GM10847 (cell line): ENCODE results near the gene CHODL.

ENCODE experiments used
- POLR2A ChIP-seq: IDR thresholded peaks from 2 replicates; pipeline ENCODE4 v1.6.1; 2011; ENCODE audit not compliant: insufficient read length; ENCODE audit errors: extremely low read depth

CHODL gene, protein sequence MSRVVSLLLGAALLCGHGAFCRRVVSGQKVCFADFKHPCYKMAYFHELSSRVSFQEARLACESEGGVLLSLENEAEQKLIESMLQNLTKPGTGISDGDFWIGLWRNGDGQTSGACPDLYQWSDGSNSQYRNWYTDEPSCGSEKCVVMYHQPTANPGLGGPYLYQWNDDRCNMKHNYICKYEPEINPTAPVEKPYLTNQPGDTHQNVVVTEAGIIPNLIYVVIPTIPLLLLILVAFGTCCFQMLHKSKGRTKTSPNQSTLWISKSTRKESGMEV

DNA sequence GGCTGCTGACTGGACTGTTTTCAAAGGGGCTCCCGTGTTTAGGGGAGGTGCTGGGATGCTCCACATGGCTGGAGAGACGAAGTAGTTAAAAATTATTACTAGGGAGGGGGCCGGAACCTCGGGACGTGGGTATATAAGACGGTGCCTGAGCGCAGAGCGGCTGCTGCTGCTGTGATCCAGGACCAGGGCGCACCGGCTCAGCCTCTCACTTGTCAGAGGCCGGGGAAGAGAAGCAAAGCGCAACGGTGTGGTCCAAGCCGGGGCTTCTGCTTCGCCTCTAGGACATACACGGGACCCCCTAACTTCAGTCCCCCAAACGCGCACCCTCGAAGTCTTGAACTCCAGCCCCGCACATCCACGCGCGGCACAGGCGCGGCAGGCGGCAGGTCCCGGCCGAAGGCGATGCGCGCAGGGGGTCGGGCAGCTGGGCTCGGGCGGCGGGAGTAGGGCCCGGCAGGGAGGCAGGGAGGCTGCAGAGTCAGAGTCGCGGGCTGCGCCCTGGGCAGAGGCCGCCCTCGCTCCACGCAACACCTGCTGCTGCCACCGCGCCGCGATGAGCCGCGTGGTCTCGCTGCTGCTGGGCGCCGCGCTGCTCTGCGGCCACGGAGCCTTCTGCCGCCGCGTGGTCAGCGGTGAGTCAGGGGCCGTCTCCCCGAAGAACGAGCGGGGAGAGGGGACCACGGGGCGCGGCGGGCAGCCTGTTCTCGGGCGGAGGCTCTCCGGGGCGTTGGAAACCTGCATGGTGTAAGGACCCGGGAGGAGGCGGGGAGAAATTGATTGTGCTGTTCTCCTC, at the start of gene CHODL:
Gene CHODL (plus strand): TSS at position 163 of the 793 bp plus-strand sequence. CDS start 391 bp downstream, at position 554.
- TF ChIP-seq POLR2A = no peak

DNA sequence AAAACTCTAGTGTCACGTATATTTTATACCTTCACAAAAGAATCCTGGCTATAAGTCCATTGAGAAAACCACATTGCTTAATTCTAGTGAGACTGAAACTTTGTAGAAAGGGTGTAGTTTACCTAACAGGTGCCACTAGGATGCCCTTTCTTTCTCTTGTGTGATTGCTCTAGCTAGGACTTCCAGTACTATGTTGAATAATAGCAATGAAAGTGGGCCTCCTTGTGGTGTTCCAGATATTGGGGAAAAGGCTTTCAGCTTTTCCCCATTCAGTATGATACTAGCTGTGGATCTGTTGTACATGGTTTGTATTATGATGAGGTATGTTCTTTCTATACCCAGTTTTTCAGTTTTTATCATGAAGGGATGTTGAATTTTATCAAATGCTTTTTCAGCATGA, 39.7 kb upstream of the CHODL start:
- no peak for TF ChIP-seq POLR2A

DNA sequence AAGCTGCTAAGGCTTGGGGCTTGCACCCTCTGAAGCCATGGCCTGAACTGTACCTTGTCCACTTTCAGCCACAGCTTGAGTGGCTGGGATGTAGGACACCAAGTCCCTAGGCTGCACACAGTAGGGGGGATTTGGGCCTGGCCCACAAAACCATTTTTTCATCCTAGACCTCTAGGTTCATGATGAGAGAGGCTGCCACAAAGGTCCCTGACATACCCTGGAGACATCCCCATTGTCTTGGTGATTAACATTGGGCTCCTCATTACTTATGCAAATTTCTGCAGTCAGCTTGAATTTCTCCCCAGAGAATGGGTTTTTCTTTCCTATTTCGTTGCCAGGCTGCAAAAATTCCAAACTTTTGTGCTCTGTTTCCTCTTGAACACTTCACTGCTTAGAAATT, 26.3 kb upstream of the CHODL start:
- no peak for TF ChIP-seq POLR2A

DNA sequence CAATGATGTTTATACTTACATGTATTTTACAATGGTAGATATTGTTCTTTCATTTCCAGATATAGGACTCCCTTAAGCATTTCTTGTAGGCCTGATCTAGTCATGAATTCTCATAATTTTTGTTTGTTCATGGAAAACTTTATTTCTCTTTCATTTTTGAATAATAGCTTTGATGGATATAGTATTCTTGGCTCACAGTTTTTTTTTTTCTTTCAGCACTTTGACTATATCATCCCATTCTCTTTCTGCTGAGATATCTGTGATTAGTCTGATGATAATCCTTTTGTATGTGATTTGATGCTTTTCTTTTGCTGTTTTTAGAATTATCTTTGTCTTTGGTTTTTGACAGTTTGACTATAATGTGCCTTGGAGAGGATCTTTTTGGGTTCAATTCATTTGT, 24.1 kb upstream of the CHODL start:
- TF ChIP-seq POLR2A = no peak

DNA sequence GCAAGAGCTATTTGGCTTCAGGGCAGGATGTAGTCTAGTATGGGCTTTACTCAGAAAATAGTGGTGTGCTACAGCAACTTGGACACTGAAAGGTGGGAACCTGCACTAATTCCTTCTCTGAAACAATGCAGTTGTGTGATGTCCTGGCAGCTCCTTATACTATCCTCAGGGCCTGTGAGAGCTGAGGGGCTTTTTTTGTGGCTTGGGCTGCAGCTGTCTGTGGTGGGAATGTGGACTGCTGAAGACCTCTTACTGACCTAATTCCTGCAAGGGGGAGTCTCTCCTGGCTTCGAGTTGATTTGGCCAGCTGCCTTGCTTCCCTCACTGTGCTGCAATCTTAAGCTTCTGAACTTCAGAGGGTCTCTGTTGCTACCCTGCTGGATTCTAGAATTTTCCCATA, 22.3 kb upstream of the CHODL start:
- TF ChIP-seq POLR2A = no peak

DNA sequence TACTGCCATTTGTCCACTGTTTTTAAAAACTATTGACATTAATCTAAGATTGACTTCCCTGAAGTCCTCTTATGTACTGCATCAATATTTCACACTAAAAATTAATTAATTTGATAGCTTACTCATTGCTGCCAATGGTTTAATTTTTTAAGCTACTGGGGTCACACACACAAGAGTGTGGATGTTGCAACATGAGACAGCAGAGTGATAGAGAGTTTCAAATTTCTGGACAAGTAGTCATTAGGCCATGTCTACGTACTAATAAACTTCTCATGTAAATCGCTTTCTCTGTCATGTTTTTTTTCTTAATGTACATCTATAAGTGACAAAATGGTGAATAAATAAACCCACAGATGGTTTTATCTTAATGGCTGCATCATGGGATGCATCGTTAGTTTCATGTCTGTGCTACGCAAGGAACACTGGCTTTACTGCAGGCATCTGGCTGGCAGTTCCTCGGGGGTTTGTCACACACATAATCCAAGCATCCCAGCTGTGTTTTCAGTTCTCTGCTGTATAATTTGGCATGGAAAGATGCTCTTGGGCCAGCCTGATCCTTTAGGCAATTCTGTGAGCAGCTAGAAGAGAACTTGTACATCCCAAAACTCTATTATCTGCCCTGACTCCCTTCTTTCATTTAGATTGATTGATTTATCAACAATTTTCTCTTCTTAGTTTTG, 16.4 kb upstream of the CHODL start:
- TF ChIP-seq POLR2A = no peak

- no peak for TF ChIP-seq POLR2A
Observed at GRCh38 chr21:18235545-18235944, 9.1 kb upstream of the CHODL start.

DNA sequence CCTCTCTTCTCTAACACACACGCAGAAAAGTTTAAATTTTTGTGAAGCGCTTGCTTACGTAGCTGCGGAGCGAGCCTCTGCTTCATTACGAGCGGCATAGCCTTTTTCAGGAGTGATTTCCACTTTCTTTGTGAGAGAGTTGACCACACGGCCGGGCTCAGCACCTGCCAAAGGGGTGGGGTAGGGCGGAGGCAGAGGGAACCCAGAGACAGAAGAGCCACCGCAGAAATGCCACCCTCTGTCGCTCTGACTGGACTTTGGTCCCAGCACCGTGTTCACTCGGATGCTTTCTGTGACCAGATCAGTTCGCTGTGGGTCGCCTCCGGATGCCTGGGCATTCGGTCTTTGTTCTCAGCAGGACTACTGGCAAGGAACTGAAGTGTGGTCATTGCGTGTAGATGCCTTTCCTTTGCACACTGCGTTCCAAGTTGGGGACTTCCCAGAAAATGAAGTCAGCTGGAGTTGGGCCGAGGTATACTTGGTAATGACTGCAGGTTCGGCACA, 883 bp downstream of the CHODL start:
- no peak for TF ChIP-seq POLR2A

GRCh38 chr21:18248171-18248570, 3.5 kb downstream of the CHODL start:
- TF ChIP-seq POLR2A = no peak

DNA sequence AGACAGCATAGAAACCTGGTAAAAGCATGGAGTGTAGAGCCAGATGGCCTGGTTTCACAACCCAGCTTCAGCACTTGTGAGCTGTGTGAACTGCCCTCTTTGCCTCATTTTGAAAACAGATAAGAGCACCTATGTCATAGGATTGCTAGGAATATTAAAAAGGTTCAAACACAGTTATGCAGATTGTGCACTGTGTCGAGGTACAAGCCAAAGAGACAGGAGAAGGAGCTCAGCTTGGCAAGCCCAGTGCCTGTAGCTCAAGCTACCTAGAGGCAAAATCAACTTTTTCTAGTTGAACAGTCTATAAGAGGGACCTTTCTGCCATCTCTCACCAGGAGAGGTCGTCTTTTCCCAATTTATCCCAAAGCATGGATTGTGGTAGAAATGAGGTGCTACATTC, 5.0 kb downstream of the CHODL start:
- TF ChIP-seq POLR2A = no peak

- no peak for TF ChIP-seq POLR2A
Observed at GRCh38 chr21:18251065-18251464, 6.4 kb downstream of the CHODL start.

- no peak for TF ChIP-seq POLR2A
Observed at GRCh38 chr21:18252256-18252655, 7.6 kb downstream of the CHODL start.

- no peak for TF ChIP-seq POLR2A
Observed at GRCh38 chr21:18252680-18253079, 8.0 kb downstream of the CHODL start.

DNA sequence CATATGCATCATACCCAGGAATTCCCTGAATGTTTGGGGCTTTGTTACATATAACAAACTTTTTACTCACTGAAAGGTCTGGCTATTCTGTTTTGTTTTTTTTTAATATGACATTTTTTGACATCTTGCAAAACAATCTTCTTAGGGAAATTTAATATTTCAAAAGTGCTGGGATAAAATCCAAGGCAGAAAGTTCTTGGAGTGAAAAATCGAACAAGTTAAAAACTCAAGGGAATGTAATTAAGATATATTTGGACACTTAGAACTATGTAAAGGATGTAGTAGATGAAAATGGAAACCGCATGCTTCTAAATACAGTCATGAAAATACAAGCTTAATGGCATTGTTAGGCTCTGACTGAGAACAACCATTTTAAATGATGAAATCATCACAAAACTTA, 8.6 kb downstream of the CHODL start:
- no peak for TF ChIP-seq POLR2A

DNA sequence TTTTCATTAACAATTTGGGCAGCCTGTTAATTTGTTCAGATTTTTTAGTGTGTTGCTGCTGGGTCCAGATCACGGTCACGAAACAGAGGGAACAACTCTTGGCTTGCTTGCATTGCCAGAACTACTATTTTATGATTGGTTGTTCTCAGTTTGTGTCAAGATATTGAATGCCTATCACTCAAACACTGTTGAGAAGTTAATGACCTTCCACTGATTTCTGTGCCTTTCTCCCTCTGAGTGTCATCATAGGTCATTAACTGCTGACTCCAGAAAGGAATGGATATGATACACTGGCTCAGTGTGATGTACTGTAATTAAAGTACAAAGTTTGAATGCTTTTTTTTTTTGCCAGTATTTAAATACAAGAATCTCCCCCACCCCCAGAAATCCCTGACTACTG, 9.2 kb downstream of the CHODL start:
- no peak for TF ChIP-seq POLR2A

DNA sequence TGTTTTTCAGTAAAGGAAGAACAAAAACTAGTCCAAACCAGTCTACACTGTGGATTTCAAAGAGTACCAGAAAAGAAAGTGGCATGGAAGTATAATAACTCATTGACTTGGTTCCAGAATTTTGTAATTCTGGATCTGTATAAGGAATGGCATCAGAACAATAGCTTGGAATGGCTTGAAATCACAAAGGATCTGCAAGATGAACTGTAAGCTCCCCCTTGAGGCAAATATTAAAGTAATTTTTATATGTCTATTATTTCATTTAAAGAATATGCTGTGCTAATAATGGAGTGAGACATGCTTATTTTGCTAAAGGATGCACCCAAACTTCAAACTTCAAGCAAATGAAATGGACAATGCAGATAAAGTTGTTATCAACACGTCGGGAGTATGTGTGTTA, 21.3 kb downstream of the CHODL start:
- TF ChIP-seq POLR2A = no peak
